ENCODE data around the gene NFIC. TPM values are rescaled to one million over a fixed set of nuclear protein-coding genes. Genes with fewer than 3 reads are reported as not detected.
"Not testable (repeated sequence)": the region's sequence is repeated elsewhere in the genome, so short reads cannot be mapped to it uniquely, and the experiment has no call there.

The NFIC gene
- total RNA-seq, 4 donors from 2014 or later = 76.2 to 183 (median 132) TPM

GRCh38 chr19:3398900-3399278 is 32.5 kb downstream of the NFIC start:
- Histone ChIP-seq H3K4me1 (peaks cover 46 to 63% of the 10 kb centered on the region in 2 donors), H3K4me3 (replicated peaks in 1 of 3) (no peak overlapping the region), H3K36me3 (no peaks in the 10 kb centered on the region), H3K27ac (peak overlapping the region; percentile 83 to 99 (median 98)), H3K9me3 (no peaks in the 10 kb centered on the region), H3K27me3 (no peaks in the 10 kb centered on the region)
- no peak for TF ChIP-seq POLR2A (IDR thresholded peaks at IDR 0.05)
- TF ChIP-seq CTCF (IDR thresholded peaks at IDR 0.05) = no peak
- WGBS, 2 donors = 53 to 85% methylated on average over 6 to 9 of the region's 10 CpGs
- intact Hi-C loops (cut with DNase I) = no loop called here
- no peak for DNase-seq

- DNase-seq = peak; percentile 63
- H3K9me3 ChIP-seq; intact Hi-C loops (cut with DNase I); H3K4me3 ChIP-seq (replicated peaks in 1 of 3); H3K36me3 ChIP-seq; H3K27me3 ChIP-seq: not testable (repeated sequence)
- peak overlapping the region; percentile 83 to 99 (median 98) for H3K27ac ChIP-seq
- peaks cover 49 to 66% of the 10 kb centered on the region in 2 donors for H3K4me1 ChIP-seq
- 71 to 77% methylated on average over 7 of the region's 7 CpGs for WGBS, 2 donors
These were observed 32.9 kb downstream of the NFIC start for GRCh38 chr19:3399311-3399710.

GRCh38 chr19:3401004-3401768 is 34.8 kb downstream of the NFIC start:
- DNase-seq = no peak
- TF ChIP-seq CTCF (IDR thresholded peaks at IDR 0.05) (no peak), POLR2A (IDR thresholded peaks at IDR 0.05) (no peak)
- Histone ChIP-seq H3K27ac (peak overlapping the region; percentile 83 to 99 (median 98)), H3K36me3 (no peaks in the 10 kb centered on the region), H3K27me3 (no peaks in the 10 kb centered on the region), H3K4me1 (peaks cover 66 to 84% of the 10 kb centered on the region in 2 donors), H3K4me3 (replicated peaks in 1 of 3) (no peak overlapping the region), H3K9me3 (no peaks in the 10 kb centered on the region)
- WGBS, 2 donors = 85 to 87% methylated on average over 16 to 18 of the region's 18 CpGs
- intact Hi-C loops (cut with DNase I) = loop anchor here (5.0 kb wide), 1 partner anchor 34 kb away; the partner anchor contains the start of gene NFIC

GRCh38 chr19:3402631-3403443 is 36.5 kb downstream of the NFIC start:
- H3K27ac ChIP-seq = peak overlapping the region; percentile 99 to 100 (median 100)
- 84% methylated on average over 10 of the region's 10 CpGs for WGBS, 2 donors

More at GRCh38 chr19:3402631-3403443, 36.5 kb downstream of the NFIC start:
- DNase-seq = no peak
- no peaks in the 10 kb centered on the region for H3K27me3 ChIP-seq
- peak overlapping the region in 1 of 3 donors; percentile 9 for H3K4me3 ChIP-seq (replicated peaks in 1 of 3)
- H3K36me3 ChIP-seq = no peaks in the 10 kb centered on the region
- no peaks in the 10 kb centered on the region for H3K9me3 ChIP-seq
- no peak for TF ChIP-seq POLR2A (IDR thresholded peaks at IDR 0.05)
- TF ChIP-seq CTCF (IDR thresholded peaks at IDR 0.05) = no peak
- intact Hi-C loops (cut with DNase I) = loop anchor here (5.0 kb wide), 1 partner anchor 36 kb away; the partner anchor contains the start of gene NFIC
- peaks cover 58 to 79% of the 10 kb centered on the region in 2 donors for H3K4me1 ChIP-seq
